ENCODE measurements around the gene PPAN. TPM values are rescaled to one million over a fixed set of nuclear protein-coding genes. Genes with fewer than 3 reads are reported as not detected.
A peak's percentile ranks its signal among the peaks of the same experiment; 100 is the strongest.

The PPAN gene
- total and polyA plus RNA-seq, 8 donors, result 22.6 to 49.8 (median 28.5) TPM

GRCh38 chr19:10141973-10142372 lies 35.8 kb downstream of the PPAN start:
- no peak for TF ChIP-seq CTCF (IDR thresholded peaks at IDR 0.05)
- H3K4me1 ChIP-seq, result peaks cover 0 to 5% of the 10 kb centered on the region in 2 donors
- H3K27me3 ChIP-seq, result no peaks in the 10 kb centered on the region
- no peak overlapping the region for H3K4me3 ChIP-seq
- no peak for DNase-seq
- peaks cover 0 to 100% of the 10 kb centered on the region in 2 donors for H3K36me3 ChIP-seq
- H3K9me3 ChIP-seq, result no peaks in the 10 kb centered on the region
- ATAC-seq, result no peak
- peak overlapping the region; percentile 23 to 68 for H3K27ac ChIP-seq
- intact Hi-C loops (cut with DNase I), result no loop called here

- Histone ChIP-seq H3K27me3 (no peaks in the 10 kb centered on the region), H3K4me3 (no peak overlapping the region), H3K36me3 (peaks cover 0 to 100% of the 10 kb centered on the region in 2 donors), H3K4me1 (peaks cover 0 to 5% of the 10 kb centered on the region in 2 donors), H3K9me3 (no peaks in the 10 kb centered on the region), H3K27ac (peak overlapping the region; percentile 23 to 68)
- TF ChIP-seq CTCF (IDR thresholded peaks at IDR 0.05), result peak in 1 of 2 donors; percentile 15
- peak; percentile 86 for ATAC-seq
- intact Hi-C loops (cut with DNase I), result no loop called here
- DNase-seq, result peak in 1 of 4 donors; percentile 50
Measured at GRCh38 chr19:10142701-10143375, 36.7 kb downstream of the PPAN start.

GRCh38 chr19:10143681-10144080 lies 37.5 kb downstream of the PPAN start:
- Histone ChIP-seq H3K4me1 (peaks cover 0 to 5% of the 10 kb centered on the region in 2 donors), H3K36me3 (peaks cover 0 to 100% of the 10 kb centered on the region in 2 donors), H3K27me3 (no peaks in the 10 kb centered on the region), H3K4me3 (no peak overlapping the region), H3K9me3 (no peaks in the 10 kb centered on the region), H3K27ac (peak overlapping the region; percentile 20 to 68)
- no peak for ATAC-seq
- DNase-seq, result no peak
- intact Hi-C loops (cut with DNase I), result no loop called here
- no peak for TF ChIP-seq CTCF (IDR thresholded peaks at IDR 0.05)

GRCh38 chr19:10144361-10144760 lies 38.2 kb downstream of the PPAN start:
- DNase-seq, result no peak
- no peak for ATAC-seq

More at GRCh38 chr19:10144361-10144760, 38.2 kb downstream of the PPAN start:
- Histone ChIP-seq H3K4me3 (no peak overlapping the region), H3K9me3 (no peaks in the 10 kb centered on the region), H3K4me1 (peaks cover 0 to 5% of the 10 kb centered on the region in 2 donors), H3K27ac (no peak overlapping the region), H3K36me3 (peaks cover 0 to 100% of the 10 kb centered on the region in 2 donors), H3K27me3 (no peaks in the 10 kb centered on the region)
- TF ChIP-seq CTCF (IDR thresholded peaks at IDR 0.05), result no peak
- intact Hi-C loops (cut with DNase I), result no loop called here

All from left lung (tissue), 10 donors.